ENCODE results near the gene APBA1. TPM values are rescaled to one million over a fixed set of nuclear protein-coding genes. Genes with fewer than 3 reads are reported as not detected.

The APBA1 gene
- total RNA-seq, 1 experiment from 2014 or later, result 1.8 TPM

DNA sequence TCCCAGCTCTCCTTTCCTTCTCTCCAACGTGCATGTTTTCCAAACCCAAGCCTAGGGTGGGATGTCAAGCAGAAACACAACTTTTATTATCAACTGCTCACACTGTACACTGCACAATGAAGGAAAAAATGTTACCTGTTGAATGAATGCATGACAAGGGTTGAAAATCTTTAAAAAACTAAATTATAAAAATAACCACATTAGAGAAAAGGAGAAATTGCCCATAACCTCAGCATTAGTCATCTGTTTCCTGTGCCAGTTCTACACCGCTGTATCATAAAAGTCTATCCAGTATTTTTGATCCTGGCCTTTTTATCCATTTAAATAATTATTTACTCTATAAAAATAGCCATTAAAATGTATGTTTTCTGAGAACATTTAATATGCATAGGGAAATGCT, 101.1 kb downstream of the APBA1 start:
- Histone ChIP-seq H3K56ac (ENCODE audit: insufficient read length, low read depth, low read length) (no peak overlapping the region), H3K79me2 (ENCODE audit: insufficient read depth, low read length) (no peaks in the 10 kb centered on the region), H2BK120ac (ENCODE audit: low read depth, low read length, poor library complexity, severe bottlenecking) (no peak overlapping the region), H2BK5ac (ENCODE audit: insufficient read length, low read length) (no peak overlapping the region), H3K9me3 (ENCODE audit: control insufficient read depth, low read depth, low read length) (no peaks in the 10 kb centered on the region), H3K9ac (ENCODE audit: extremely low read depth, insufficient read length, low read length) (no peak overlapping the region), H4K8ac (replicated peaks; ENCODE audit: insufficient read length, low read depth, low read length) (no peak overlapping the region), H3K23ac (ENCODE audit: insufficient read length, low read depth, low read length) (no peak overlapping the region), H4K5ac (ENCODE audit: insufficient read length, low read depth, low read length) (no peak overlapping the region), H3K18ac (ENCODE audit: insufficient read length, low read depth, low read length) (no peak overlapping the region), H4K20me1 (ENCODE audit: control insufficient read depth, insufficient read depth, insufficient read length) (no peaks in the 10 kb centered on the region), H3K27me3 (ENCODE audit: insufficient read depth, low read length) (no peaks in the 10 kb centered on the region), H4K91ac (ENCODE audit: insufficient read length, low read depth, low read length) (no peak overlapping the region), H3K4me2 (ENCODE audit: insufficient read depth, insufficient read length, low read length) (no peak overlapping the region), H3T11ph (ENCODE audit: low read length) (no peak overlapping the region), H2BK12ac (ENCODE audit: insufficient read length, low read depth, low read length) (no peak overlapping the region), H3K14ac (ENCODE audit: insufficient read depth, low read length) (no peak overlapping the region), H2AFZ (ENCODE audit: low read length) (no peak overlapping the region), H3K4me1 (ENCODE audit: insufficient read depth, low read length) (no peaks in the 10 kb centered on the region; the same call in 1 of the 2 replicates), H2BK15ac (ENCODE audit: low read depth, low read length) (no peak overlapping the region), H3K79me1 (ENCODE audit: insufficient read depth, low read depth, low read length, poor library complexity, severe bottlenecking) (no peaks in the 10 kb centered on the region), H3K4ac (ENCODE audit: low read depth, low read length) (no peak overlapping the region), H2AK5ac (ENCODE audit: insufficient read length, low read length) (no peak overlapping the region), H3K27ac (ENCODE audit: insufficient read length, low read depth, low read length) (no peak overlapping the region), H3K23me2 (ENCODE audit: insufficient read length, low read depth, low read length, poor library complexity, severe bottlenecking) (no peaks in the 10 kb centered on the region), H2BK20ac (ENCODE audit: low read depth, low read length, poor library complexity, severe bottlenecking) (no peak overlapping the region)
- no peak for DNase-seq
- WGBS (ENCODE audit: extremely low coverage, insufficient read length, low lambda C conversion rate), result no CpG with 5 or more reads among the region's 2 CpGs
- Mint-ChIP-seq H3K27ac (no peak overlapping the region), H3K9me3 (no peaks in the 10 kb centered on the region; a peak in 1 of 5 replicates), H3K27me3 (ENCODE audit: low read depth) (peaks cover 3% of the 10 kb centered on the region; the same call in 1 of the 2 replicates), H3K4me1 (peaks cover 0 to 3% of the 10 kb centered on the region in 2 experiments; a peak in 1 of 4 replicates), H3K4me3 (no peak overlapping the region), H3K36me3 (ENCODE audit: insufficient read depth in 1 of 3, low read depth in 3 of 3) (no peaks in the 10 kb centered on the region)
- TF ChIP-seq, protein P1, sequence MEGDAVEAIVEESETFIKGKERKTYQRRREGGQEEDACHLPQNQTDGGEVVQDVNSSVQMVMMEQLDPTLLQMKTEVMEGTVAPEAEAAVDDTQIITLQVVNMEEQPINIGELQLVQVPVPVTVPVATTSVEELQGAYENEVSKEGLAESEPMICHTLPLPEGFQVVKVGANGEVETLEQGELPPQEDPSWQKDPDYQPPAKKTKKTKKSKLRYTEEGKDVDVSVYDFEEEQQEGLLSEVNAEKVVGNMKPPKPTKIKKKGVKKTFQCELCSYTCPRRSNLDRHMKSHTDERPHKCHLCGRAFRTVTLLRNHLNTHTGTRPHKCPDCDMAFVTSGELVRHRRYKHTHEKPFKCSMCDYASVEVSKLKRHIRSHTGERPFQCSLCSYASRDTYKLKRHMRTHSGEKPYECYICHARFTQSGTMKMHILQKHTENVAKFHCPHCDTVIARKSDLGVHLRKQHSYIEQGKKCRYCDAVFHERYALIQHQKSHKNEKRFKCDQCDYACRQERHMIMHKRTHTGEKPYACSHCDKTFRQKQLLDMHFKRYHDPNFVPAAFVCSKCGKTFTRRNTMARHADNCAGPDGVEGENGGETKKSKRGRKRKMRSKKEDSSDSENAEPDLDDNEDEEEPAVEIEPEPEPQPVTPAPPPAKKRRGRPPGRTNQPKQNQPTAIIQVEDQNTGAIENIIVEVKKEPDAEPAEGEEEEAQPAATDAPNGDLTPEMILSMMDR (conservative IDR thresholded peaks at IDR 0.05), result no peak

All from H9 (cell line).